Stimulated activated naive CD8-positive, alpha-beta T cell treated with anti-CD3 and anti-CD28 coated beads, Interleukin-15, Interleukin-2, amounts not matched to agents 100 ng/mL and 50 ng/mL, for 24 hours (primary cell): ENCODE data around the gene ZFPM1.

Source experiments
- H3K27ac Mint-ChIP-seq: one replicate; pipeline ENCODE4 v1.8.0; 2021; ENCODE audit warnings: mild to moderate bottlenecking, mixed read lengths
- H3K27me3 Mint-ChIP-seq: one replicate; pipeline ENCODE4 v1.8.0; 2021; ENCODE audit warnings: mixed read lengths
- H3K36me3 Mint-ChIP-seq: one replicate; pipeline ENCODE4 v1.8.0; 2021; ENCODE audit warnings: low read depth, mixed read lengths
- H3K4me1 Mint-ChIP-seq: one replicate; pipeline ENCODE4 v1.8.0; 2021; ENCODE audit warnings: low read depth, mixed read lengths
- H3K4me3 Mint-ChIP-seq: one replicate; pipeline ENCODE4 v1.8.0; 2021; ENCODE audit warnings: mild to moderate bottlenecking, mixed read lengths
- H3K9me3 Mint-ChIP-seq: one replicate; pipeline ENCODE4 v1.8.0; 2021; ENCODE audit warnings: mixed read lengths

ZFPM1 gene

DNA sequence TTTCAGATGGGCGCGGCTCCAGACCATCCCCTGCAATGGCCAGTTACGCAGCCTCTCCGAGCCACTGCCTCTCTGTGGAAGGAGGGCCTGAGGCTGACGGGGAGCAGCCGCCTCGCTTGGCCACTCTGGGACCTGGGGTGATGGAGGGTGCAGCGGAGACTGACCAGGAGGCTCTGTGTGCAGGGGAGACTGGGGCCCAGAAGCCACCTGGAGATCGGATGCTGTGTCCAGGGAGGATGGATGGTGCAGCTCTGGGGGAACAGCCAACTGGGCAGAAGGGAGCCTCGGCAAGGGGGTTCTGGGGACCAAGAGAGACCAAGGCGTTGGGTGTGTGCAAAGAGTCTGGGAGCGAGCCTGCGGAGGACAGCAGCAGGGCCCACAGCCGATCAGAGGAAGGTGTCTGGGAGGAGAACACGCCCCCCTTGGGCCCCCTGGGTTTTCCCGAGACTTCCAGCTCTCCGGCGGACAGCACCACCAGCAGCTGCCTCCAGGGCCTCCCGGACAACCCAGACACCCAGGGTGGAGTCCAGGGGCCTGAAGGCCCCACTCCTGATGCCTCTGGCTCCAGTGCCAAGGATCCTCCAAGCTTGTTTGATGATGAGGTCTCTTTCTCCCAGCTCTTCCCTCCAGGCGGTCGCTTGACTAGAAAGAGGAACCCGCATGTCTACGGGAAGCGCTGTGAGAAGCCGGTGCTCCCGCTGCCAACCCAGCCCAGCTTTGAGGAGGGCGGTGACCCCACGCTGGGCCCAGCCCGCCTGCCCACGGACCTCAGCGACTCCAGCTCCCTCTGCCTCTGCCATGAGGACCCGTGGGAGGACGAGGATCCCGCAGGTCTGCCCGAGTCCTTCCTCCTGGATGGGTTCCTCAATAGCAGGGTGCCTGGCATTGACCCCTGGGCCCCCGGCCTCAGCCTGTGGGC, 17.4 kb upstream of the ZFPM1 start:
- H3K4me3 Mint-ChIP-seq: no peak overlapping the region
- H3K27ac Mint-ChIP-seq: no peak overlapping the region
- no peaks in the 10 kb centered on the region for H3K36me3 Mint-ChIP-seq
- H3K27me3 Mint-ChIP-seq: no peaks in the 10 kb centered on the region
- H3K9me3 Mint-ChIP-seq: no peaks in the 10 kb centered on the region
- H3K4me1 Mint-ChIP-seq: peaks cover 8% of the 10 kb centered on the region

DNA sequence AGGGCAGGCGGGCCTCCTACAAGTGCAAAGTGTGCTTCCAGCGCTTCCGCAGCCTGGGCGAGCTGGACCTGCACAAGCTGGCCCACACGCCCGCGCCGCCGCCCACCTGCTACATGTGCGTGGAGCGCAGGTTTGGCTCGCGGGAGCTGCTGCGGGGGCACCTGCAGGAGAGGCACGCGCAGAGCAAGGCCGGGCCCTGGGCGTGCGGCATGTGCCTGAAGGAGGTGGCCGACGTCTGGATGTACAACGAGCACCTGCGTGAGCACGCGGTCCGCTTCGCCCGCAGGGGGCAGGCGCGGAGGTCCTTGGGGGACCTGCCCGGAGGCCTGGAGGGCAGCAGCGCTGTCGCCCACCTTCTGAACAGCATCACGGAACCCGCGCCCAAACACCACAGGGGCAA, 16.3 kb upstream of the ZFPM1 start:
- Mint-ChIP-seq H3K9me3 (no peaks in the 10 kb centered on the region), H3K27ac (no peak overlapping the region), H3K27me3 (no peaks in the 10 kb centered on the region), H3K4me1 (peaks cover 2% of the 10 kb centered on the region), H3K4me3 (no peak overlapping the region), H3K36me3 (no peaks in the 10 kb centered on the region)

DNA sequence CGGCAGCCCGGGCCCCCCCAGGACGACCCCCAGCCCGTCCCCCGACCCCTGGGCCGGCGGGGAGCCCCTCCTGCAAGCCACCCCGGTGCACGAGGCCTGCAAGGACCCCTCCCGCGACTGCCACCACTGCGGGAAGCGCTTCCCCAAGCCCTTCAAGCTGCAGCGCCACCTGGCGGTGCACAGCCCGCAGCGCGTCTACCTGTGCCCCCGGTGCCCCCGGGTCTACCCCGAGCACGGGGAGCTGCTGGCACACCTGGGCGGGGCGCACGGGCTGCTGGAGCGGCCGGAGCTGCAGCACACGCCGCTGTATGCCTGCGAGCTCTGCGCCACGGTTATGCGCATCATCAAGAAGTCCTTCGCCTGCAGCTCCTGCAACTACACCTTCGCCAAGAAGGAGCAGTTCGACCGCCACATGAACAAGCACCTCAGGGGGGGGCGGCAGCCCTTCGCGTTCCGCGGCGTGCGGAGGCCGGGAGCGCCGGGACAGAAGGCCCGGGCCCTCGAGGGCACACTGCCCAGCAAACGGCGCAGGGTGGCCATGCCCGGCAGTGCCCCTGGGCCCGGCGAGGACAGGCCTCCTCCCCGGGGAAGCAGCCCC, 15.6 kb upstream of the ZFPM1 start:
- H3K9me3 Mint-ChIP-seq: no peaks in the 10 kb centered on the region
- H3K4me1 Mint-ChIP-seq: no peaks in the 10 kb centered on the region
- no peak overlapping the region for H3K27ac Mint-ChIP-seq
- no peaks in the 10 kb centered on the region for H3K27me3 Mint-ChIP-seq
- H3K4me3 Mint-ChIP-seq: no peak overlapping the region
- no peaks in the 10 kb centered on the region for H3K36me3 Mint-ChIP-seq

DNA sequence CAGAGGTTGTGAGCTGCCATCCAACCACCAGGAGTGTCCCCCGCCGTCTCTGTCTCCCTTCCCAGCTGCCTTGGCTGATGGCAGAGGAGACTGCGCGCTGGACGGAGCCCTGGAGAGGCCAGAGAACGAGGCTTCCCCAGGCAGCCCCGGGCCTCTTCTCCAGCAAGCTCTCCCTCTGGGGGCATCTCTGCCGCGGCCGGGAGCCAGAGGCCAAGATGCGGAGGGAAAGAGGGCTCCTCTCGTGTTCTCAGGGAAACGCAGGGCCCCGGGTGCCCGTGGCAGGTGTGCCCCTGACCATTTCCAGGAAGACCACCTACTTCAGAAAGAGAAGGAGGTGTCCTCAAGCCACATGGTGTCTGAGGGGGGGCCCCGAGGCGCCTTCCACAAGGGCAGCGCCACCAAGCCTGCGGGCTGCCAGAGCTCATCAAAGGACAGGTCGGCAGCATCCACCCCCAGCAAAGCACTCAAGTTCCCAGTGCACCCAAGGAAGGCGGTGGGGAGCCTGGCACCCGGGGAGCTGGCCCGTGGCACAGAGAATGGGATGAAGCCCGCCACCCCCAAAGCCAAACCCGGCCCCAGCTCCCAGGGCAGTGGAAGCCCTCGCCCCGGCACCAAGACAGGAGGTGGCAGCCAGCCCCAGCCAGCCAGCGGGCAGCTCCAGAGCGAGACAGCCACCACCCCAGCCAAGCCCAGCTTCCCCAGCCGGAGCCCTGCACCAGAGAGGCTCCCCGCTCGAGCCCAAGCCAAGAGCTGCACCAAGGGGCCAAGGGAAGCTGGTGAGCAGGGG, 14.8 kb upstream of the ZFPM1 start:
- Mint-ChIP-seq H3K4me1 (peaks cover 3% of the 10 kb centered on the region), H3K27me3 (no peaks in the 10 kb centered on the region), H3K9me3 (no peaks in the 10 kb centered on the region), H3K36me3 (no peaks in the 10 kb centered on the region), H3K27ac (no peak overlapping the region), H3K4me3 (no peak overlapping the region)

DNA sequence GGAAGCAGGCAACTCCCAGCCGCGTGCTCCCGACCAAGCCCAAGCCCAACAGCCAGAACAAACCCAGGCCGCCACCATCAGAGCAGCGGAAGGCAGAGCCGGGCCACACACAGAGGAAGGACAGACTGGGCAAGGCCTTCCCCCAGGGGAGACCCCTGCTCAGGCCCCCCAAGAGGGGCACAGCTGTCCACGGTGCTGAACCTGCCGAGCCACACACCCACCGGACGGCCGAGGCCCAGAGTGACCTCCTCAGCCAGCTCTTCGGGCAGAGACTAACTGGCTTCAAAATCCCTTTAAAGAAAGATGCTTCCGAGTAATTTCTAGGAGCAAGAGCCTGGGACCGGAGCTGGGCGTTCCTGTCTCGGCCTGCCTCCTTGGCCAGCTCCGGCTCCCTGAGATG, 14.1 kb upstream of the ZFPM1 start:
- Mint-ChIP-seq H3K9me3 (no peaks in the 10 kb centered on the region), H3K27me3 (no peaks in the 10 kb centered on the region), H3K4me1 (peaks cover 4% of the 10 kb centered on the region), H3K27ac (no peak overlapping the region), H3K4me3 (no peak overlapping the region), H3K36me3 (no peaks in the 10 kb centered on the region)

DNA sequence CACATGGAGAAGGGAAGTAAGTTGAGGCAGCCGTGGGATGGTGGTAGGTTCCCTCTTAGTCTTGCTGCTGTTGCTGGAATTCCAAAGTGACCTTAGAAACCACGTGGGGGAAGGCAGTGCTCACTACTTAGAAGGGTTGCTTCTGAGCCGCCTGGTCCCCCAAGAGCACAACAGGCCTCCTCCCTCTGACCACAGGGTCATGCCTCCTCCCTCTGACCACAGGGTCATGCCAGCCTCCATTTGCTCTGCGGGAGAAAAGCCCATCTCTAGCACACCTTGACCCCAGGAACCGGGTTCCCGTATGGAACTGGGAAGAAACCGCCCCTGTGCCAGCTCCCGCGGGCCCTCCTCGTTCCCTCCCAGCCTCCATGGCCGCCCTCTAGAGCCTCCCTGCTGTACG, 13.4 kb upstream of the ZFPM1 start:
- Mint-ChIP-seq H3K4me1 (peaks cover 4% of the 10 kb centered on the region), H3K9me3 (no peaks in the 10 kb centered on the region), H3K27me3 (no peaks in the 10 kb centered on the region), H3K27ac (no peak overlapping the region), H3K4me3 (no peak overlapping the region), H3K36me3 (no peaks in the 10 kb centered on the region)

DNA sequence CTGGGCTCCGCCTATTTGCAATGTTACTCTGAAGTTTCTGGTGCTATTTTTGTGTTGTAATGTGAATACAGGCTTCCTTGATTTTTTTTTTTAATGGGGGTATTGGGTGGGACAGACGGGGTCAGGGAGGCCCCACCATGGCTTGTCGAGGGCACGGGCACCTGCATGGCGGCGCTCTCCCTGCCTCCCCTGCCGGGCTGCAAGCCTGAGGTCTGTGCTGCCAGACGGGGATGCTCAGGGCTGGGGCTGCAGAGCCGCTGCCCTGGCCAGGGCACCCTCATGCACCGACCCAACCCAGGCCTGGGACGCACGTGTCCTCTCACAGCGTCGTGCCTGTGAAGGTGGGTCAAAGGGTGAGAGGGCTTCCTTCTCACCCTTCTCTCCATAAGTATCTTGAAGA, 13.0 kb upstream of the ZFPM1 start:
- Mint-ChIP-seq H3K36me3 (no peaks in the 10 kb centered on the region), H3K27me3 (no peaks in the 10 kb centered on the region), H3K4me1 (peaks cover 4% of the 10 kb centered on the region), H3K27ac (no peak overlapping the region), H3K4me3 (no peak overlapping the region), H3K9me3 (no peaks in the 10 kb centered on the region)

DNA sequence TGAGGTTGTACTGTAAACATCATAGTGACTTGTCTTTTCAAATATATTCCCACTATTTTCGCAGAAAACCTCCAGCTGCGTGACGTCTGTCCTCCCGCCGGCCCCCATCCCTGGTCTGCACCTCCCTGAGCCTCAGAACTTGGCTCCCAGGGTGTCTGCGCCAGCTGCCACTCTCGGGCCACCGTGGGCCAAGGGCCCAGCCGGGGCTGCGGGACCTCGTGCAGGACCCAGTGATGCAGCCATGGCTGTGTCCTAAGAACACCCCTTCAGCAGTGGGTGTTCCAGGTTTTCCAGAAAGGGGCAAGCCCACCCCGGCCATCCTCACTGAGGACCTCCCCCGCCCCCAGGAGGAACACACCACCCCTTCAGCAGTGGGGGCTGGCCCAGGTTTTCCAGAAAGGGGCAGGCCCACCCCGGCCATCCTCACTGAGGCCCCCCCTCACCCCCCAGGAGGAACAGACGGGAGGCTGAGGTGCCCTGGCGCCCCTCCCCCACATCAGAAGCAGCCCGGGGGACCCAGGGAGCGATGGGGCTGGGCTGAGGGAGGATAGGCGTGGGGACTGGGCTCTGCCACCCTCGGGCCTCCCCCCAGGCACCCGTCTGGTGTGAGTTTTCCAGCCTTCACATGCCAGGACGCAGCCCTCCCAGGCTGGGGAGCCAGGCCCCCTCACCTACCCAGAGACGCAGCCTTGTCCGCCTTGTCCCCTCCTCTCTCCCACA, 12.2 kb upstream of the ZFPM1 start:
- H3K4me3 Mint-ChIP-seq: no peak overlapping the region
- no peaks in the 10 kb centered on the region for H3K9me3 Mint-ChIP-seq
- no peak overlapping the region for H3K27ac Mint-ChIP-seq
- peaks cover 4% of the 10 kb centered on the region for H3K4me1 Mint-ChIP-seq
- no peaks in the 10 kb centered on the region for H3K36me3 Mint-ChIP-seq
- no peaks in the 10 kb centered on the region for H3K27me3 Mint-ChIP-seq

DNA sequence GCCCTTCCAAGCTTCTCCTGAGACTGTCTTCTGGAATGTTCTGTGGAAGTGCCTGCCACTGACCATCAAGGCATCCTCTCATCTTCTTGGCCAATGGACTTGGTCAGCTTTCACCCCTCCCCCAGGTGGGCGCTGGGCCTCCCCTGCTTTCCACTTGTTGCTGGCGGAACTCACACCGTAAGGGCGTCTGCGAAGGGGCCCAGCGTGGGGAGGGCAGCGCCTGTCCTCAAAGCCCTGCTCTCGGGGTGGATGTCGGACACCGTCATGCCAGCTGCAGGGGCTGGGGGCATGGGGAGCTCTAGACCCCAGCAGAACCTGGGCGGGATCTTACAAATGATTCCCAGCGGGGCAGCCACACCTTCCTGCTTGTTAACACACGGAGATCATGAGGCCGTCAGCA, 11.6 kb upstream of the ZFPM1 start:
- Mint-ChIP-seq H3K27me3 (no peaks in the 10 kb centered on the region), H3K27ac (no peak overlapping the region), H3K36me3 (no peaks in the 10 kb centered on the region), H3K4me3 (no peak overlapping the region), H3K9me3 (no peaks in the 10 kb centered on the region), H3K4me1 (peaks cover 4% of the 10 kb centered on the region)

DNA sequence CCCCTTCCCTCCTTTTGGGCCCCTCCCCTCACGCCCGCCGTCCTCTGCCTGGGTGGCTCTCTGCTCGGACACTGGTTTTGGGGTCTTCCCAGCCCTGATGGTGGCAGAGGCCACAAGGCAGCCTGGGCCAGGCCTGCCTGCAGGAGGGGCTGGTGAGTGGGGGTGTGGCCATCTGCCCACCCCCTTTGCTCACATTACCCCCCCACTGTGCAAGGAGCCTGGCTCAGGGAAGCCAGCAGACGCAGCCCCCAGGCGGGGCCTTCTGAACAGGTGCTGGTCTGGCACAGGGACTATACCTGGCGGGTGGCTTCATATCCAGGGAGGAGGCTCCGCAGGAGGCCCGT, 10.7 kb upstream of the ZFPM1 start:
- Mint-ChIP-seq H3K4me3 (no peak overlapping the region), H3K9me3 (no peaks in the 10 kb centered on the region), H3K4me1 (peaks cover 4% of the 10 kb centered on the region), H3K27ac (no peak overlapping the region), H3K27me3 (no peaks in the 10 kb centered on the region), H3K36me3 (no peaks in the 10 kb centered on the region)

DNA sequence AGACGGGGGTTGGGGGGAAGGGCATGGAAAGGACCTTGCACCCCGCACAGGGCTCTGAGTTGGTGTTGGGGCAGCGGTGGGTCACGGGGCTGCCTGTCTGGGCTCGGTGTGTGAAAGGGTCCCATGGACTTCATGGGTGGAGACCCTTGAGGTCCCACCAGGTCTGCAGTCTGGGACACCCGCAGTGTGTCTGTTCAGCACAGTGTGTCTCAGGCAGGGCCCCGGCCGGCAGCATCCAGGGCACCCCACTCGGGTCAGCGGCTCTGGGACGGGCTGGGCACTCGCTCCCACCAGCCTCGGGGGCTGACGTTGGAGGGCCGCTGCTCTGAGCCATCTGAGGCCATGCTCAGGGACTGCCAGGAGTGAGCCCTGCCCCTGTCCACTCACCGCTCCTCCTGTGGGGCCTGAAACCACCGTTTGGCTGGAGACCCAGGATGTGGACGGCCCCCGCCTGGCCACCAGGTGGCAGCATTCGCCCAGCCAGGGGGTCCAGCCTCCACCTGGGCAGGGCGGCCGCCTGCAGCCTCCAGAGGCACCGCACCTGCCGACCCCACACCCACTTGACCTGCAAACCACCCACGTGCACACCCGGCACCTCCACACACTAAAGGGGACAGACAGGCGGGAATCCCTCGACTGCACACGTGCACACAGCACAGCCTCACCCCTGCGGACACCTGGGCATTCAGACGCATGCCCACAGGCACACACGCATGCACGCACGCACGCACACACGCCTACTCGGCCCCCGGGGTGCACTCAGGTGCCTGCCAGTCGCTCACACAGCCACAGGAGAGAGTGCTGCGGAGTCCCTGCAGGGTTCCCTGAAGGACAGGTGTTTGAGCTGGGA, 10.1 kb upstream of the ZFPM1 start:
- H3K27me3 Mint-ChIP-seq: no peaks in the 10 kb centered on the region
- no peaks in the 10 kb centered on the region for H3K9me3 Mint-ChIP-seq
- H3K4me3 Mint-ChIP-seq: no peak overlapping the region

DNA sequence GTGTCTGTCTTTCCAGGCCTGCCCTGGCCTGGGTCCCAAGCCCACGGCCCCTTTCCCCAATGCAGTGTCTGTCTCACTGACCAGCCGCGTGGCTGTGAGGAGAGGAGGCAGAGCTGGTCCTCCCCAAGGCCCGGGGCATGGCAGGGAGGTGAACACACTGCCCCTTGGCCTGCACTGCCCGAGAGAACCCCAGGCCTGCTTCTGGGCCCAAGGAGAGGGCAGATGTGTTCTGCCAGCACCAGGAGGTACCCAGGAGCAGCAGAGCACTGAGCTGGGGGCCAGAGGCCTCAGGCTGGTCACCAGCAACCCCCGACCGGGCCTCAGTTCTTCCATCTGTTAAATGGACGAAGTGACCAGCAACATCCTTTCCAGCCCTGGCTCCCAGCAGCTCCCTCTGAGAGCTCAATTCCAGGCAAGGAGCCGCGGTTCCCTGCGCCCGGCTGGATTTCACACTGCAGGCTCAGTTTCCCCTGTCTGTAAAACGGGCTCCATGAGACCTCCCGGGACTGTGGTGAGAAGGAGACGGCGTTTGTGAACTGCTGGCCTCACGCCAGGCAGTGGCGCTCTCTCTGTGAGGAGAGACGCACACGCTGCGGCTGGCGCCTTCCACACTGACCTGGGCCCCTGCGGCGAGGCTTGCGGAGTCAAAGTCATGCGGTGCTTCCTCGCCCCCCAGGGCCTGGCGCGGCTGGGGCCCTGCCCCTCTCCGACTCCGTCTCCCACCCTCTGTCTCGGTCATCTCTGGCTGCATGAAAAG, 8.1 kb upstream of the ZFPM1 start:
- H3K4me3 Mint-ChIP-seq: no peak overlapping the region
- H3K27ac Mint-ChIP-seq: no peak overlapping the region
- no peaks in the 10 kb centered on the region for H3K27me3 Mint-ChIP-seq
- no peaks in the 10 kb centered on the region for H3K36me3 Mint-ChIP-seq
- H3K4me1 Mint-ChIP-seq: peaks cover 4% of the 10 kb centered on the region
- H3K9me3 Mint-ChIP-seq: no peaks in the 10 kb centered on the region

More for the DNA sequence above, 10.1 kb upstream of the ZFPM1 start:
- Mint-ChIP-seq H3K27ac (no peak overlapping the region), H3K4me1 (peaks cover 4% of the 10 kb centered on the region), H3K36me3 (no peaks in the 10 kb centered on the region)

DNA sequence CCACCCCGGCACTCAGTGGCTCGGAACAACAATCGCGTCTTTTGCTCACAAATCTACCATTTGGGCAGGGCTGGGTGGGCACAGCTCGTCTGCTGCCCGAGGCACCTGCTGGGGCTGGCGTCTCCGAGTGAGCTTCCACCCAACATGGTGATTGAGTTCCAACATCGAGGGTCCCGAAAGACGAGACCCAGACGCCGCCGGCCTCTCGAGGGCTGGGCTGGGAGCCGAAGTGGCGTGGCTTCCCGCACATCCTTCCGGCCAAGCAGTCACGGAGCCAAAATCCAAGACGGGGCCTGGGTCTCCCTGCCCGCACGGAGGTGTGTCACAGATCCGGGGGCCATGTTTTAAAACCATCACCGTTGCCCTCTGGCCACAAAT, 7.5 kb upstream of the ZFPM1 start:
- H3K27ac Mint-ChIP-seq: no peak overlapping the region
- H3K9me3 Mint-ChIP-seq: no peaks in the 10 kb centered on the region
- no peaks in the 10 kb centered on the region for H3K27me3 Mint-ChIP-seq
- peaks cover 4% of the 10 kb centered on the region for H3K4me1 Mint-ChIP-seq
- no peak overlapping the region for H3K4me3 Mint-ChIP-seq
- H3K36me3 Mint-ChIP-seq: no peaks in the 10 kb centered on the region

DNA sequence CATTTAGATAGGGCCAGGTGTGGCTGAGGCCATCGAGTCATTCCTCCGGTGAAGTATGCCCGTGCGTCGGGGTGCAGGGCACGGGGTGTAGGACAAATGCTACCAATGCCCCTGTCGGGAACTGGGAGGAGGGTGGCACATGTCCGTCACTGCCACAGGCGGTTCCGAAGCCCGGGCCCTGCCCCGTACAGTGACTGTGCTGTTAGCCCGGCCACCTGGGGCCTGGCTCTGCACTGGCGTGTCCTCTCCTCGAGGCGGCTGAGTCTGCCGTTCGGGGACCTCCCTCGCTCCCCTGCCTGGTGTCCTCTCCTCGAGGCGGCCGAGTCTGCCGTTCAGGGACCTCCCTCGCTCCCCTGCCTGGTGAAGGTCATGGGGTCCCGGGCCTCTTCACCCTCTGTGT, 7.0 kb upstream of the ZFPM1 start:
- peaks cover 4% of the 10 kb centered on the region for H3K4me1 Mint-ChIP-seq
- no peak overlapping the region for H3K27ac Mint-ChIP-seq
- no peaks in the 10 kb centered on the region for H3K36me3 Mint-ChIP-seq
- no peak overlapping the region for H3K4me3 Mint-ChIP-seq
- no peaks in the 10 kb centered on the region for H3K9me3 Mint-ChIP-seq
- no peaks in the 10 kb centered on the region for H3K27me3 Mint-ChIP-seq
